ENCODE data around the gene ZNF580.

ZNF580 gene

GRCh38 chr19:55606471-55606787, 34.4 kb upstream of the ZNF580 start:
- DNase-seq = no peak

- DNase-seq = no peak
These were observed 34.0 kb upstream of the ZNF580 start for GRCh38 chr19:55606817-55607216.

- no peak for DNase-seq
These were observed 31.5 kb upstream of the ZNF580 start for GRCh38 chr19:55609326-55609725.

GRCh38 chr19:55611300-55611982, 29.4 kb upstream of the ZNF580 start:
- DNase-seq = no peak

DNA sequence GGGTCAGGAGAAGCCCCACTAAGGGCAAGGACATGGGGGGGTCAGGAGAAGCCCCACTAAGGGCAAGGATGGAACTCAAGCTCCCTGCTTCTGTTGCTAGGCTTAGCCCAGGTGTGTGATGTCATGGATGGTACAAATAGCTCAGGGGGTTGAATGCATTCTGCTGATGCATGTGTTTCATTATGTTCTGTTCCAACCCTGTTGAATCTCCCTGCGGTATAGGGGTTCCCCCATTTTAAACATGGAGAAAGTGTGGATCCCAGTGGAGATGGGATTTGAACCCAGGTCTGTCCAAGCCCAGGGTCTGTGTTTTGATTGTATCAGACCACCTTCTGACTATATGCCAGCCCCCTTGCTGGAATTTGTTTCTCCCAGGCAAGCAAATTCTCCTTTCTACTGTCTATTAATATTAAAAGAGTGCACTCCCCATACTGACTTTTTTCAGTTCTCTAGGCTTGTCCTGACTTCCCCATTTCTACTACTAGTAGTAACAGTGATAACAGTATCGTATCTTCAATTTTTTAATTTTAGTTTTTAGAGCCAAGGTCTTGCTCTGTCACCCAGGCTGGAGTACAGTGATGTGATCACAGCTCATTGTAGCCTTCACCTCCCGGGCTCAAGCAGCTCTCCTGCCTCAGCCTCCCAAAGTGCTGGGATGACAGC, 28.7 kb upstream of the ZNF580 start:
- no peak for DNase-seq

GRCh38 chr19:55613396-55613795, 27.4 kb upstream of the ZNF580 start:
- DNase-seq = no peak

- DNase-seq = no peak
These were observed 26.7 kb upstream of the ZNF580 start for GRCh38 chr19:55613930-55614710.

DNA sequence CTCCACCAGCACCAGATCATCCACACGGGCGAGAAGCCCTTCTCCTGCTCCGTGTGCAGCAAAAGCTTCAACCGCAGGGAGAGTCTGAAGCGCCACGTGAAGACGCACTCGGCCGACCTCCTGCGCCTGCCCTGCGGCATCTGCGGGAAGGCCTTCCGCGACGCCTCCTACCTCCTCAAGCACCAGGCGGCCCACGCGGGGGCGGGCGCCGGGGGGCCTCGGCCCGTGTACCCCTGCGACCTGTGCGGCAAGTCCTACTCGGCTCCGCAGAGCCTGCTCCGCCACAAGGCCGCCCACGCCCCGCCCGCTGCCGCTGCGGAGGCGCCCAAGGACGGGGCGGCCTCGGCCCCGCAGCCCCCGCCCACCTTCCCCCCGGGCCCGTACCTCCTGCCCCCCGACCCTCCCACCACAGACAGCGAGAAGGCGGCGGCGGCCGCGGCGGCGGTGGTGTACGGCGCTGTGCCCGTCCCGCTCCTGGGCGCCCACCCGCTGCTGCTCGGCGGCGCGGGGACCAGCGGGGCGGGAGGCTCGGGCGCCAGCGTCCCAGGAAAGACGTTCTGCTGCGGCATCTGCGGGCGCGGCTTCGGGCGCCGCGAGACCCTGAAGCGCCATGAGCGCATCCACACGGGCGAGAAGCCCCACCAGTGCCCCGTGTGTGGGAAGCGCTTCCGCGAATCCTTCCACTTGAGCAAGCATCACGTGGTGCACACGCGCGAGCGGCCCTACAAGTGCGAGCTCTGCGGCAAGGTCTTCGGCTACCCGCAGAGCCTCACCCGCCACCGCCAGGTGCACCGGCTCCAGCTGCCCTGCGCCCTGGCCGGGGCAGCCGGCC, 25.9 kb upstream of the ZNF580 start:
- no peak for DNase-seq

DNA sequence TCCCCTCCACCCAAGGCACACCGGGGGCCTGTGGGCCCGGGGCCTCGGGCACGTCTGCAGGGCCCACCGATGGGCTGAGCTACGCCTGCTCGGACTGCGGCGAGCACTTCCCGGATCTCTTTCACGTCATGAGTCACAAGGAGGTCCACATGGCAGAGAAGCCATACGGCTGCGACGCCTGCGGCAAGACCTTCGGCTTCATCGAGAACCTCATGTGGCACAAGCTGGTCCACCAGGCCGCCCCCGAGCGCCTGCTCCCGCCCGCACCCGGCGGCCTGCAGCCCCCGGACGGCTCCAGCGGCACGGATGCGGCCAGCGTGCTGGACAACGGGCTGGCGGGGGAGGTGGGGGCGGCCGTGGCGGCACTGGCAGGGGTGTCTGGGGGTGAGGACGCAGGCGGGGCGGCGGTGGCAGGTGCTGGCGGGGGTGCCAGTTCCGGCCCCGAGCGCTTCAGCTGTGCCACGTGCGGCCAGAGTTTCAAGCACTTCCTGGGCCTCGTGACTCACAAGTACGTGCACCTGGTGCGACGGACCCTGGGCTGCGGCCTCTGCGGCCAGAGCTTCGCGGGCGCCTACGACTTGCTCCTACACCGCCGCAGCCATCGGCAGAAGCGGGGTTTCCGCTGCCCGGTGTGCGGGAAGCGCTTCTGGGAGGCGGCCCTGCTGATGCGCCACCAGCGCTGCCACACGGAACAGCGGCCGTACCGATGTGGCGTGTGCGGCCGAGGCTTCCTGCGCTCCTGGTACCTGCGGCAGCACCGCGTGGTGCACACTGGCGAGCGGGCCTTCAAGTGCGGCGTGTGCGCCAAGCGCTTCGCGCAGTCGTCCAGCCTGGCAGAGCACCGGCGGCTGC, 25.0 kb upstream of the ZNF580 start:
- DNase-seq = no peak

GRCh38 chr19:55616395-55616875, 24.4 kb upstream of the ZNF580 start:
- no peak for DNase-seq

DNA sequence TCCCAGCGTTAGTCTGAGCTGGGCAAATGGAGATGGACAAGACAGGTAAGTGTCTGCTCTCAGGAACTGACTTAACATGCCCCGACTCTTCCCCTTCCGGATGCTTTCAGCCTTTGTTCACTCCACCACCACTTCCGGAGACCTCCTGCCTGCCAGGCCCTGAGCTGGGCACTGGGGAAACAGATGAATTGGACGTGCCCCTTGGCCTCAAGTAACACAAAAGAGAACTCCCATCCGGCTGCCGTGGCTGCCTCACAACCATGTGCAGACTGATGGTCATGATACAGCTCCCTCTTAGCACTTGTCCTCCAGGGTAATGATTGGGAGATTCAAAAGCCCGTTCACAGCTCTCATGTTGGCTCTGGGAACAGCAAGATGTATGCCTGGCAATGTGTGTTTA, 23.4 kb upstream of the ZNF580 start:
- DNase-seq = no peak

DNA sequence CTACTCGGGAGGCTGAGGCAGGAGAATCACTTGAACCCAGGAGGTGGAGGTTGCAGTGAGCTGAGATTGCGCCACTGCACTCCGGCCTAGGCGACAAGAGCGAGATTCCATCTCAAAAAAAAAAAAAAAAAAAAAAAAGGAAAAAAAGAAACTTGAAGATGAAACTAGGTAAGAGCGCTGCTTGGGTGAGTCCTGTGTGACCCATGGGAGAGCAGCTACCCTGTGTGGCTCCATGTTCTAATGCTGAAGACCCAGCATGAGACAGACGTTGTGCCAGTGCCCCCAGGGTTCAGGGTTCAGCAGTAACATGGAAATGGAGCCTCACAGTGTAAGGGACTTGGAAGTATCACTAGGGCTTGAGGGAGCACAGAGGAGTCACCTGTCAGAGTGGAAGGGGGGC, 22.4 kb upstream of the ZNF580 start:
- DNase-seq = no peak

GRCh38 chr19:55619286-55619685, 21.5 kb upstream of the ZNF580 start:
- DNase-seq = no peak

DNA sequence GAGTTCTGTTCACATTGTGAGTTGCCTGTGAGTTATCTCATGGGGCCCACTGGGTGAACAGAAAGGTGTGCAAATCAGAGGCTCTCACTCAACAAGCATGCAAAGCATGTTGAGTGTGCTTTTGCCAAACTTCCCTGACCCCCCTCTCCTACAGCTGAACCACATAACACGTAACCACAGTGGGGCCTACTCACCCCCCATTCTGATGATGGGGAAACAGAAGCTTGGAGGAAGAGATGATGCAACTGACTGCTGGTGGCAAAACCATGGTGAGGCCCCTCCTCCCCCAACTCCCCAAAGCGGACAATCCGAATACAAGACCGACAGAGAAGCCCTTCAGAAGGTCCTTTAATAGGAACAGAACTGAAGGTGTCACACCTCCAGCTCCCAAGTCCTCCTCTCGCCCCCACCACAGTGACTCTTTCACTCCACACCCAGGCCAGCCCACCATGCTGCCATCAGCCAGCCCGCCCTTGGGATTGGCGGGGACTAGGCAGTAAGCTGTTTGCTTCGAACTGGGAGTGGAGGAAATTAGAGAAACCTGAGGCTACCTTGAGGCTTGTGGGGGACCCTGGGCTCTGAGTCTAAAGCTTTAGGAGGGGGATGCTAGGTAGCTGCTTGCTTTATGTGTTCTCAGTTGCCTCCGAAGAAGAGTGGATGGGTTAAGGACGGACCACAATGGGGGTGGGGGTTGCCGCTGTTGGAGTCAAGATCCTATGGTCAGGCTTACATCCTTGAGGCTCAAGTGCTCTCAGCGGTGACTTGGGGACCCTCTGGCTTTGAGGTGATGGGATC, 20.2 kb upstream of the ZNF580 start:
- no peak for DNase-seq

GRCh38 chr19:55621205-55621672, 19.6 kb upstream of the ZNF580 start:
- DNase-seq = no peak

GRCh38 chr19:55621673-55622231, 19.1 kb upstream of the ZNF580 start:
- no peak for DNase-seq

GRCh38 chr19:55622242-55622969, 18.4 kb upstream of the ZNF580 start:
- DNase-seq = no peak

DNA sequence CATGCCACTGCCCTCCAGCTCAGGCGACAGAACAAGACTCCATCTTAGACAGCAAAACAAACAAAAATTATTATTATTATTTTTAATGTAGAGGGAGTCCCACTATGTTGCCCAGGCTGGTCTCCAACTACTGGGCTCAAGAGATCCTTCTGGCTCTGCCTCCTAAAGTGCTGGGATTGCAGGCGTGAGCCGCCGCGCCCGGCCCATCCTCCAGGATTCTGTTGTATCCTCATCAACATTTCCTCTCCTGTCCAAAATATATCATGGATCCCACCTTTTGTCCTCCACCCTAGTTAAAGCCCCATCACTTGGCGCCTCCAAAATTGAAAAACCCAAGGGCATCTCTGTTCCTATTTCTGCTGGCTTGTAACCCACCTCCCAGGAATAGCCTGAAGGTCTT, 17.7 kb upstream of the ZNF580 start:
- DNase-seq = no peak

DNA sequence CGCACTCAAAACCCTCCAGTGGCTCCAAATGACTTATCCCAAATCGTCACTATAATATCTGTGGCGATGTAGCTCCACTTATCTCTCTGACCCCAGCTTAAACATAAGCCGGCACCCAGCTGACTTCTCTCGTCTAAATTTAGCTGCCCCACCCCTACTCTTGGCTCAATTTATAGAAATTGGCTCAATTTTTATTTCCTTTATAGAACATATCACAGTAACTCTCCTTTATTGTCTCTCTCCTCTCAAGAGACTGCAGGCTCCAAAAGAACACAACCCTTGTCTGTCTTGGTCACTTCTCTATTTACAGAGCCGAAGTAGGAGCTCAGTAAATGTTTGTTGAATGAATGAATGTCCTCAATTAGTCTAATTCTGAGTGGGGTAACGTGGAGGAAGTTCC, 17.2 kb upstream of the ZNF580 start:
- no peak for DNase-seq
